Liver (tissue), 3 donors: ENCODE results near the gene INSR.

Experiments
- CTCF ChIP-seq: fragments of 150-350 bp; IDR thresholded peaks from 2 replicates; pipeline ENCODE4 v1.5.1; 2017; ENCODE audit warnings: improper control_type of control experiment, low read depth, low read length; ENCODE audit not compliant: missing input control
- EGR1 ChIP-seq, 2 donors: IDR thresholded peaks; 2 replicates each; pipeline ENCODE4 v1.6.1; 2016 to 2018; ENCODE audit warnings: antibody characterized with exemption in 2 of 2, low read depth in 2 of 2
- FOXA1 ChIP-seq: IDR thresholded peaks from 2 replicates; pipeline ENCODE4 v1.6.1; 2016; ENCODE audit warnings: antibody characterized with exemption
- FOXA2 ChIP-seq: IDR thresholded peaks from 2 replicates; pipeline ENCODE4 v1.6.1; 2016; ENCODE audit warnings: antibody characterized with exemption
- GABPA ChIP-seq, 2 donors: IDR thresholded peaks in 1 of 2; conservative IDR thresholded peaks in 1 of 2; 2 replicates each; pipeline ENCODE4 v1.6.1; 2016; ENCODE audit warnings: antibody characterized with exemption in 2 of 2, mild to moderate bottlenecking in 1 of 2, moderate library complexity in 1 of 2
- JUND ChIP-seq, 2 donors: IDR thresholded peaks; 2 replicates each; pipeline ENCODE4 v1.6.1; 2016; ENCODE audit warnings: antibody characterized with exemption in 2 of 2
- MAX ChIP-seq: IDR thresholded peaks from 2 replicates; pipeline ENCODE4 v1.6.1; 2016; ENCODE audit warnings: antibody characterized with exemption
- RAD21 ChIP-seq, 2 donors: IDR thresholded peaks; 2 replicates each; pipeline ENCODE4 v1.6.1; 2016; ENCODE audit warnings: antibody characterized with exemption in 2 of 2, mild to moderate bottlenecking in 2 of 2
- REST ChIP-seq: IDR thresholded peaks from 2 replicates; pipeline ENCODE4 v1.6.1; 2016; ENCODE audit warnings: antibody characterized with exemption, mild to moderate bottlenecking
- RXRA ChIP-seq, 2 donors: IDR thresholded peaks; 2 replicates each; pipeline ENCODE4 v1.6.1; 2017 to 2018; ENCODE audit warnings: antibody characterized with exemption in 2 of 2, mild to moderate bottlenecking in 1 of 2
- SP1 ChIP-seq: IDR thresholded peaks from 2 replicates; pipeline ENCODE4 v1.6.1; 2018; ENCODE audit warnings: antibody characterized with exemption, mild to moderate bottlenecking
- TAF1 ChIP-seq: conservative IDR thresholded peaks from 2 replicates; pipeline ENCODE4 v1.6.1; 2016; ENCODE audit warnings: antibody characterized with exemption, mild to moderate bottlenecking
- YY1 ChIP-seq: IDR thresholded peaks from 2 replicates; pipeline ENCODE4 v1.6.1; 2016; ENCODE audit warnings: antibody characterized with exemption, mild to moderate bottlenecking
- ZBTB33 ChIP-seq: IDR thresholded peaks from 2 replicates; pipeline ENCODE4 v1.6.1; 2016; ENCODE audit warnings: antibody characterized with exemption
- donor health status: healthy.
- donor health status: healthy.

GRCh38 chr19:7265963-7266362 lies 28.3 kb downstream of the INSR start:
- TF ChIP-seq GABPA (IDR thresholded peaks at IDR 0.05 in 1 of 2, conservative IDR thresholded peaks at IDR 0.05 in 1 of 2) (no peak), CTCF (no peak), MAX (no peak), RAD21 (IDR thresholded peaks at IDR 0.05) (peak; percentile 13 to 22), TAF1 (no peak), REST (no peak), FOXA1 (no peak), EGR1 (IDR thresholded peaks at IDR 0.05; ENCODE audit: low read depth in 2 of 2) (no peak), JUND (IDR thresholded peaks at IDR 0.05) (peak in 1 of 2 donors; percentile 42), RXRA (IDR thresholded peaks at IDR 0.05) (peak; percentile 53 to 67), ZBTB33 (peak; percentile 18), YY1 (no peak), SP1 (peak; percentile 29), FOXA2 (no peak)
